SK-N-SH treated with all-trans-retinoic acid at 6 μM for 48 hours (cell line): ENCODE measurements around the gene SUPT3H.

Experiments
- ARNTL ChIP-seq: fragments of 450-650 bp; formaldehyde crosslinking; IDR thresholded peaks from 2 replicates; pipeline ENCODE4 v1.5.0; 2020; ENCODE audit warnings: low read depth, mild to moderate bottlenecking, moderate library complexity, borderline replicate concordance
- CREB5 ChIP-seq: fragments of 250-450 bp; sonication (Bioruptor Pico); IDR thresholded peaks from 2 replicates; pipeline ENCODE4 v1.5.1; 2020; ENCODE audit warnings: low read depth, mild to moderate bottlenecking, moderate library complexity
- ESRRG ChIP-seq: fragments of 250-450 bp; sonication (Bioruptor Pico); IDR thresholded peaks from 2 replicates; pipeline ENCODE4 v1.6.1; 2021; ENCODE audit warnings: mild to moderate bottlenecking
- ISL1 ChIP-seq: fragments of 250-450 bp; sonication (Bioruptor Pico); IDR thresholded peaks from 2 replicates; pipeline ENCODE4 v2.1.2; 2022; ENCODE audit warnings: mild to moderate bottlenecking, moderate library complexity
- ZFP3 ChIP-seq: fragments of 250-450 bp; sonication (Bioruptor Pico); IDR thresholded peaks from 2 replicates; pipeline ENCODE4 v1.5.0; 2020; ENCODE audit warnings: mild to moderate bottlenecking, moderate library complexity
- ZFP30 ChIP-seq: fragments of 450-650 bp; formaldehyde crosslinking; IDR thresholded peaks from 2 replicates; pipeline ENCODE4 v1.5.0; 2022; ENCODE audit warnings: mild to moderate bottlenecking, moderate library complexity
- ZNF565 ChIP-seq: fragments of 450-650 bp; formaldehyde crosslinking; conservative IDR thresholded peaks from 2 replicates; pipeline ENCODE4 v1.5.0; 2020; ENCODE audit warnings: low read depth, mild to moderate bottlenecking, moderate library complexity

GRCh38 chr6:44915111-44915510, 462.6 kb downstream of the SUPT3H start:
- TF ChIP-seq ESRRG (CRISPR knock-in tag) (no peak), CREB5 (CRISPR knock-in tag) (no peak), ZFP30 (CRISPR knock-in tag) (no peak), ZNF565 (CRISPR knock-in tag) (no peak), ZFP3 (CRISPR knock-in tag) (no peak), ARNTL (CRISPR knock-in tag) (no peak), ISL1 (CRISPR knock-in tag) (no peak)
